Suprapubic skin (tissue), 4 donors: ENCODE measurements around the gene CERS2. TPM values are rescaled to one million over a fixed set of nuclear protein-coding genes. Genes with fewer than 3 reads are reported as not detected.

ENCODE experiments used
- DNase-seq, 2 donors: peaks; one replicate each; pipeline ENCODE4 v3.0.0-alpha.2; 2019; ENCODE audit warnings: low spot score in 2 of 2
- H3K27ac ChIP-seq: fragments of 200-600 bp; sonication (generic); one replicate; pipeline ENCODE4 v1.5.1; 2019
- H3K27me3 ChIP-seq: fragments of 200-600 bp; sonication (generic); one replicate; pipeline ENCODE4 v1.5.1; 2019
- H3K36me3 ChIP-seq: fragments of 200-600 bp; sonication (generic); one replicate; pipeline ENCODE4 v1.5.1; 2019
- H3K4me1 ChIP-seq: fragments of 200-600 bp; sonication (generic); one replicate; pipeline ENCODE4 v1.5.1; 2019
- H3K4me3 ChIP-seq: fragments of 200-600 bp; sonication (generic); one replicate; pipeline ENCODE4 v1.5.1; 2019; ENCODE audit warnings: mild to moderate bottlenecking
- H3K9me3 ChIP-seq: fragments of 200-600 bp; sonication (generic); one replicate; pipeline ENCODE4 v1.5.1; 2019
- CTCF ChIP-seq, 2 donors: fragments of 200-600 bp in 1 of 2; fragments of 450-650 bp in 1 of 2; sonication (generic) in 1 of 2; IDR thresholded peaks; one replicate each; pipeline ENCODE4 v1.5.1; 2016 to 2019; ENCODE audit warnings: antibody characterized with exemption in 2 of 2, mild to moderate bottlenecking in 1 of 2, moderate library complexity in 1 of 2
- EP300 ChIP-seq: sonication (generic); formaldehyde crosslinking; IDR thresholded peaks from one replicate; pipeline ENCODE4 v1.6.1; 2017; ENCODE audit warnings: antibody characterized with exemption
- POLR2A ChIP-seq, 2 donors: fragments of 450-650 bp; IDR thresholded peaks; one replicate each; pipeline ENCODE4 v1.6.1; 2017; ENCODE audit warnings: antibody characterized with exemption in 2 of 2, mild to moderate bottlenecking in 2 of 2, moderate library complexity in 2 of 2
- POLR2AphosphoS5 ChIP-seq, 3 donors: sonication (generic); formaldehyde crosslinking; IDR thresholded peaks; one replicate each; pipeline ENCODE4 v1.6.1; 2017; ENCODE audit warnings: antibody characterized with exemption in 3 of 3
- WGBS: methylation state at CpG from one replicate; pipeline ENCODE4 v1.1.5; 2018; 5-methylcytosine and 5-hydroxymethylcytosine counted together
- total RNA-seq, 4 donors: library from RNA; depleted of rRNA; stranded (reverse); fragments of >200 nt; gene quantifications; one replicate each; pipeline ENCODE4 v1.1.0, GENCODE V29; 2016

CERS2 gene
- total RNA-seq: 10 to 100 TPM; 46.5 to 57.9 (median 51.4) TPM

- Histone ChIP-seq H3K4me1 (peaks cover 77% of the 10 kb centered on the region), H3K4me3 (peak within 1 kb of the TSS; percentile 69), H3K9me3 (no peaks in the 10 kb centered on the region), H3K36me3 (no peaks in the 10 kb centered on the region), H3K27me3 (no peaks in the 10 kb centered on the region), H3K27ac (peak within 1 kb of the TSS; percentile 97)
- TF ChIP-seq POLR2A (IDR thresholded peaks at IDR 0.05): peak in 1 of 2 donors; percentile 65
- no peak for TF ChIP-seq POLR2AphosphoS5 (IDR thresholded peaks at IDR 0.05)
- TF ChIP-seq CTCF (IDR thresholded peaks at IDR 0.05): no peak
- 21% methylated on average over 25 of the region's 106 CpGs for WGBS
- DNase-seq: peak; percentile 89 to 91
These were observed at the start of gene CERS2 for GRCh38 chr1:150974580-150975478. TSS of gene CERS2 (minus strand) at chr1:150974835. CDS start at chr1:150969090, 5,745 bp downstream.

GRCh38 chr1:151013518-151013917, 38.9 kb upstream of the CERS2 start:
- TF ChIP-seq POLR2AphosphoS5 (IDR thresholded peaks at IDR 0.05) (no peak), CTCF (IDR thresholded peaks at IDR 0.05) (no peak), EP300 (no peak)
- Histone ChIP-seq H3K4me1 (peaks cover 12% of the 10 kb centered on the region), H3K9me3 (no peaks in the 10 kb centered on the region), H3K27me3 (no peaks in the 10 kb centered on the region), H3K27ac (no peak overlapping the region), H3K36me3 (peaks cover 9% of the 10 kb centered on the region), H3K4me3 (no peak overlapping the region)
- WGBS: 78% methylated on average over 2 of the region's 2 CpGs
- no peak for DNase-seq

- Histone ChIP-seq H3K9me3 (no peaks in the 10 kb centered on the region), H3K4me3 (no peak overlapping the region), H3K4me1 (peaks cover 15% of the 10 kb centered on the region), H3K27ac (no peak overlapping the region), H3K36me3 (peaks cover 3% of the 10 kb centered on the region), H3K27me3 (no peaks in the 10 kb centered on the region)
- no peak for DNase-seq
- 89% methylated on average over 14 of the region's 14 CpGs for WGBS
- TF ChIP-seq CTCF (IDR thresholded peaks at IDR 0.05) (no peak), EP300 (no peak), POLR2A (IDR thresholded peaks at IDR 0.05) (no peak), POLR2AphosphoS5 (IDR thresholded peaks at IDR 0.05) (no peak)
These were observed 38.2 kb upstream of the CERS2 start for GRCh38 chr1:151012684-151013471.

GRCh38 chr1:151011154-151011850, 36.7 kb upstream of the CERS2 start:
- DNase-seq: no peak
- Histone ChIP-seq H3K9me3 (no peaks in the 10 kb centered on the region), H3K27me3 (no peaks in the 10 kb centered on the region), H3K4me1 (peaks cover 27% of the 10 kb centered on the region), H3K36me3 (no peaks in the 10 kb centered on the region), H3K27ac (no peak overlapping the region), H3K4me3 (no peak overlapping the region)
- TF ChIP-seq POLR2A (IDR thresholded peaks at IDR 0.05): no peak
- no peak for TF ChIP-seq CTCF (IDR thresholded peaks at IDR 0.05)
- no peak for TF ChIP-seq POLR2AphosphoS5 (IDR thresholded peaks at IDR 0.05)
- TF ChIP-seq EP300: no peak
- WGBS: 56% methylated on average over 4 of the region's 4 CpGs
